GM19468 (cell line): ENCODE data around the gene PACS1.
A peak's percentile ranks its signal among the peaks of the same experiment; 100 is the strongest.

Experiments
- ATAC-seq: cut with Tn5 transposase; IDR thresholded peaks from one replicate; pipeline ENCODE4 v1.9.1; 2021; ENCODE audit warnings: mild to moderate bottlenecking, moderate library complexity, moderate number of reproducible peaks; ENCODE audit not compliant: unreplicated experiment; ENCODE audit errors: extremely low read depth

Gene PACS1

GRCh38 chr11:66280428-66280827 lies 210.4 kb downstream of the PACS1 start:
- no peak for ATAC-seq

GRCh38 chr11:66281001-66281400 lies 210.9 kb downstream of the PACS1 start:
- no peak for ATAC-seq

- ATAC-seq = no peak
These were observed 211.8 kb downstream of the PACS1 start for GRCh38 chr11:66281776-66282467.

GRCh38 chr11:66282468-66283455 lies 212.7 kb downstream of the PACS1 start:
- ATAC-seq = peak; percentile 76

GRCh38 chr11:66283461-66284105 lies 213.5 kb downstream of the PACS1 start:
- ATAC-seq = no peak

- no peak for ATAC-seq
These were observed 214.5 kb downstream of the PACS1 start for GRCh38 chr11:66284526-66285078.

GRCh38 chr11:66285250-66285947 lies 215.3 kb downstream of the PACS1 start:
- ATAC-seq = no peak

- no peak for ATAC-seq
These were observed 216.6 kb downstream of the PACS1 start for GRCh38 chr11:66286699-66287098.

GRCh38 chr11:66287211-66287888 lies 217.3 kb downstream of the PACS1 start:
- ATAC-seq = no peak

- ATAC-seq = no peak
These were observed 218.0 kb downstream of the PACS1 start for GRCh38 chr11:66287889-66288670.

GRCh38 chr11:66288671-66289547 lies 218.8 kb downstream of the PACS1 start, which contains the start of gene YIF1A:
Gene YIF1A (minus strand): TSS chr11:66289143. CDS start chr11:66288985, 158 bp downstream.
- peak; percentile 78 for ATAC-seq

- no peak for ATAC-seq
These were observed 219.7 kb downstream of the PACS1 start for GRCh38 chr11:66289548-66290329.

GRCh38 chr11:66290330-66290621 lies 220.2 kb downstream of the PACS1 start:
- no peak for ATAC-seq

- ATAC-seq = no peak
These were observed 221.2 kb downstream of the PACS1 start for GRCh38 chr11:66291303-66291705.

- no peak for ATAC-seq
These were observed 221.9 kb downstream of the PACS1 start, which contains the start of gene TMEM151A for GRCh38 chr11:66291706-66292542. Gene TMEM151A (plus strand): TSS chr11:66291894. CDS start chr11:66292014, 120 bp downstream.
